Astrocyte (in vitro differentiated cells and primary cell): ENCODE results near the gene SIGLEC15. TPM values are rescaled to one million over a fixed set of nuclear protein-coding genes. Genes with fewer than 3 reads are reported as not detected.

Experiments
- DNase-seq: peaks from one replicate; pipeline ENCODE4 v3.0.0-alpha.2; 2010; ENCODE audit warnings: low read depth
- FAIRE-seq: peaks from 2 replicates; lab custom pipeline; 2011; peaks lifted over from hg19 to GRCh38; lab: Jason Lieb, UNC
- H2AFZ ChIP-seq: 2 replicates; pipeline ENCODE4 v1.6.0; 2012; ENCODE audit warnings: low read depth, low read length, inconsistent platforms
- H3K27ac ChIP-seq: 2 replicates; pipeline ENCODE4 v1.5.1; 2011; ENCODE audit warnings: low read depth, low read length, inconsistent platforms
- H3K27me3 ChIP-seq: 2 replicates; pipeline ENCODE4 v1.6.0; 2011; ENCODE audit warnings: low read length, inconsistent platforms; ENCODE audit not compliant: insufficient read depth
- H3K36me3 ChIP-seq: 2 replicates; pipeline ENCODE4 v1.5.1; 2011; ENCODE audit warnings: low read length, inconsistent platforms; ENCODE audit not compliant: insufficient read depth
- H3K4me1 ChIP-seq: 2 replicates; pipeline ENCODE4 v1.5.1; 2011; ENCODE audit warnings: low read length, inconsistent platforms; ENCODE audit not compliant: insufficient read depth
- H3K4me2 ChIP-seq: 2 replicates; pipeline ENCODE4 v1.6.0; 2012; ENCODE audit warnings: low read length, inconsistent platforms
- H3K4me3 ChIP-seq: 2 replicates; pipeline ENCODE4 v1.5.1; 2011; ENCODE audit warnings: low read depth, mild to moderate bottlenecking, low read length, inconsistent platforms; ENCODE audit not compliant: insufficient read depth
- H3K79me2 ChIP-seq: 2 replicates; pipeline ENCODE4 v1.6.0; 2012; ENCODE audit warnings: mild to moderate bottlenecking, low read length, inconsistent platforms; ENCODE audit not compliant: insufficient read depth
- H3K9ac ChIP-seq: 2 replicates; pipeline ENCODE4 v1.6.0; 2012; ENCODE audit warnings: mild to moderate bottlenecking, low read length, inconsistent platforms
- H3K9me3 ChIP-seq: 2 replicates; pipeline ENCODE4 v1.5.1; 2012; ENCODE audit warnings: low read depth, mild to moderate bottlenecking, low read length, inconsistent platforms; ENCODE audit not compliant: insufficient read depth
- H4K20me1 ChIP-seq: 2 replicates; pipeline ENCODE4 v1.6.0; 2012; ENCODE audit warnings: low read length, inconsistent platforms; ENCODE audit not compliant: insufficient read depth
- H3K27ac Mint-ChIP-seq: one replicate; pipeline ENCODE4 v1.8.0; 2021; ENCODE audit warnings: mild to moderate bottlenecking, mixed read lengths; ENCODE audit not compliant: unreplicated experiment
- H3K27me3 Mint-ChIP-seq: one replicate; pipeline ENCODE4 v1.8.0; 2021; ENCODE audit warnings: low read depth, mixed read lengths; ENCODE audit not compliant: unreplicated experiment
- H3K36me3 Mint-ChIP-seq: one replicate; pipeline ENCODE4 v1.8.0; 2021; ENCODE audit warnings: low read depth, mixed read lengths; ENCODE audit not compliant: unreplicated experiment
- H3K4me1 Mint-ChIP-seq: one replicate; pipeline ENCODE4 v1.8.0; 2021; ENCODE audit warnings: low read depth, mixed read lengths; ENCODE audit not compliant: unreplicated experiment
- H3K4me3 Mint-ChIP-seq: one replicate; pipeline ENCODE4 v1.8.0; 2021; ENCODE audit warnings: mild to moderate bottlenecking, moderate library complexity, mixed read lengths; ENCODE audit not compliant: unreplicated experiment
- H3K9me3 Mint-ChIP-seq: one replicate; pipeline ENCODE4 v1.8.0; 2021; ENCODE audit warnings: mild to moderate bottlenecking, mixed read lengths; ENCODE audit not compliant: unreplicated experiment
- EZH2 ChIP-seq: IDR thresholded peaks from 2 replicates; pipeline ENCODE4 v1.6.1; 2012; ENCODE audit warnings: mild to moderate bottlenecking, low read length, inconsistent platforms; ENCODE audit not compliant: insufficient read depth
- total RNA-seq: library from RNA; stranded (reverse); gene quantifications from 2 replicates; pipeline ENCODE4 v1.2.1, GENCODE V29; 2021
- TF ChIP-seq, protein P1 (sequence below): IDR thresholded peaks from 2 replicates; pipeline ENCODE4 v1.5.1; 2011; ENCODE audit warnings: low read depth, mild to moderate bottlenecking, inconsistent platforms, low read length, moderate library complexity; ENCODE audit not compliant: insufficient read depth

Gene SIGLEC15
- total RNA-seq, 1 donor from 2014 or later, result 0.27 TPM

DNA sequence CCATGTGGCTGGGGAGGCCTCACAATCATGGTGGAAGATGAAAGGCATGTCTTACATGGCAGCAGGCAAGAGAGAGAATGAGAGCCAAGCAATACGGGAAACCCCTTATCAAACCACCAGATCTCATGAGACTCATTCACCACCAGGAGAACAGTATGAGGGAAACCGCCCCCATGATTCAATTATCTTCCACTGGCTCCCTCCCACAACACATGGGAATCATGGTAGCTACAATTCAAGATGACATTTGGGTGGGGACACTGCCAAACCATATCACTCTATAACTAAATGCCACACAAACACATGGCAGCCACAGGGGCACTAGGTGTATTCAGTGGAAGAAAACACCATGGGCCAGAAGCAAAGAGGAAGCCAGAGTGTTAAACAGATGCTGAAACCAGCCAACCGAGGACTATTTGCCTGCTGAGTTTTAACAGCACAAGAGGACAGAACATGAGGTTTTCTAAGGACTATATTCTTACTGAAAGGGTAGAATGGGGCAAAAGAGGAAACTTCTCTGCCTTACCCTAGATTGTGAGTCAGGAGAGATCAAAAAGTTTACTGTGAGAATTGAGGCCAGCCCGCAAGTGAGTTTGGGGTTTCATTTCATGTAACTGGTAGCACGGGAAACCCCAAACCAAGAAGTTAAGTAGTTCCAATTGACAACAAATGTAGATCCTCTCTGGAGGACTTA lies 49.2 kb downstream of the SIGLEC15 start:
- Histone ChIP-seq H3K4me2 (no peak overlapping the region), H3K79me2 (no peaks in the 10 kb centered on the region), H4K20me1 (peaks cover 3% of the 10 kb centered on the region), H3K9me3 (no peaks in the 10 kb centered on the region), H3K4me1 (no peaks in the 10 kb centered on the region), H2AFZ (no peak overlapping the region), H3K27me3 (no peaks in the 10 kb centered on the region), H3K9ac (no peak overlapping the region), H3K4me3 (no peak overlapping the region), H3K36me3 (peaks cover 15% of the 10 kb centered on the region), H3K27ac (no peak overlapping the region)
- peaks cover 16% of the 10 kb centered on the region for H3K36me3 Mint-ChIP-seq
- no peak overlapping the region for H3K27ac Mint-ChIP-seq
- no peaks in the 10 kb centered on the region for H3K27me3 Mint-ChIP-seq
- H3K4me3 Mint-ChIP-seq, result no peak overlapping the region
- peak; percentile 42 for DNase-seq
- TF ChIP-seq, protein P1, sequence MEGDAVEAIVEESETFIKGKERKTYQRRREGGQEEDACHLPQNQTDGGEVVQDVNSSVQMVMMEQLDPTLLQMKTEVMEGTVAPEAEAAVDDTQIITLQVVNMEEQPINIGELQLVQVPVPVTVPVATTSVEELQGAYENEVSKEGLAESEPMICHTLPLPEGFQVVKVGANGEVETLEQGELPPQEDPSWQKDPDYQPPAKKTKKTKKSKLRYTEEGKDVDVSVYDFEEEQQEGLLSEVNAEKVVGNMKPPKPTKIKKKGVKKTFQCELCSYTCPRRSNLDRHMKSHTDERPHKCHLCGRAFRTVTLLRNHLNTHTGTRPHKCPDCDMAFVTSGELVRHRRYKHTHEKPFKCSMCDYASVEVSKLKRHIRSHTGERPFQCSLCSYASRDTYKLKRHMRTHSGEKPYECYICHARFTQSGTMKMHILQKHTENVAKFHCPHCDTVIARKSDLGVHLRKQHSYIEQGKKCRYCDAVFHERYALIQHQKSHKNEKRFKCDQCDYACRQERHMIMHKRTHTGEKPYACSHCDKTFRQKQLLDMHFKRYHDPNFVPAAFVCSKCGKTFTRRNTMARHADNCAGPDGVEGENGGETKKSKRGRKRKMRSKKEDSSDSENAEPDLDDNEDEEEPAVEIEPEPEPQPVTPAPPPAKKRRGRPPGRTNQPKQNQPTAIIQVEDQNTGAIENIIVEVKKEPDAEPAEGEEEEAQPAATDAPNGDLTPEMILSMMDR, result no peak
- TF ChIP-seq EZH2, result no peak
- peaks cover 5% of the 10 kb centered on the region for H3K4me1 Mint-ChIP-seq
- no peak for FAIRE-seq
- H3K9me3 Mint-ChIP-seq, result peaks cover 4% of the 10 kb centered on the region

DNA sequence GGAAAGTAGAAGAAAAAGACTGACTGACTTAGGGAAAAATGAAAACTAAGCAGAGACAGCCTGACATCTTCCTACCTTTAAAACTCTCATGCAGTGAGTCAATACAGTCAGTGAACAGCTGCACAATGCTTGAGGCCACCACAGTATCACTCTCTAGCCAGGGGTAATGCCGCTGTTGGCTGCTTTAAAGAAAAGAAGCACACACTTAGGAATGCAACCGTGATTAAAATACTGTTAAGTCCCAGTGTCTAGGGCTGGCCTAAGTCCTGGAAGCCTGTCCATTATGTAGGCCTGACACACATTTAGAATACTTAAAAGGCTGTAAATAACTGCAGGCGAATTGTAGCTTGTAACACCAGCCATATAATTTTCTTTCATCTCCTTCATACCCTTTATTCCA lies 50.7 kb downstream of the SIGLEC15 start:
- Mint-ChIP-seq H3K4me3 (no peak overlapping the region), H3K27ac (no peak overlapping the region), H3K9me3 (peaks cover 4% of the 10 kb centered on the region), H3K27me3 (no peaks in the 10 kb centered on the region), H3K4me1 (peaks cover 5% of the 10 kb centered on the region), H3K36me3 (peaks cover 16% of the 10 kb centered on the region)
- Histone ChIP-seq H3K9ac (no peak overlapping the region), H4K20me1 (peaks cover 5% of the 10 kb centered on the region), H3K9me3 (no peaks in the 10 kb centered on the region), H3K4me1 (no peaks in the 10 kb centered on the region), H3K79me2 (no peaks in the 10 kb centered on the region), H3K4me2 (no peak overlapping the region), H3K4me3 (no peak overlapping the region), H3K27ac (no peak overlapping the region), H3K27me3 (no peaks in the 10 kb centered on the region), H3K36me3 (peaks cover 10% of the 10 kb centered on the region), H2AFZ (no peak overlapping the region)
- FAIRE-seq, result no peak
- no peak for TF ChIP-seq EZH2
- TF ChIP-seq, protein P1, result no peak
- DNase-seq, result peak; percentile 56

DNA sequence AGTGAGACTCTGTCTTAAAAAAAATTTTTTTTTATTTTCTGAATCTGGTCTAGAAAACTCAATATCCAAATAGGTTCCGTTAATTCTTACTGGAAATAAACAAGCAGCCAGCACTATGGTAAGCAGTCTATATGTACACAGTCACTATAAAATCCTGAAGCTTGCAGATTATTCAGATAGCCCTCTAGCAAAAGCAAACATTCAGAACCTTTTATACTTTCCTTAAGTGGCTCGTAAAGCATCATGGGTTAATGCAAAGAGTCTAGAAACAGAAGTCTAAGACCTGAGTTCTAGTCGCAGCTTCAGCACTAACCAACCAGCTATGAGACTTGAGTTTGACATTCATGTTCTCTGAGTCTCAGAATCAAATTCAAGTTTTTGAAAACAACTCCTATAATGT lies 51.9 kb downstream of the SIGLEC15 start:
- H3K4me1 Mint-ChIP-seq, result no peaks in the 10 kb centered on the region
- Histone ChIP-seq H3K4me1 (no peaks in the 10 kb centered on the region), H3K79me2 (no peaks in the 10 kb centered on the region), H3K9me3 (no peaks in the 10 kb centered on the region), H3K9ac (no peak overlapping the region), H3K27me3 (no peaks in the 10 kb centered on the region), H3K27ac (no peak overlapping the region), H4K20me1 (peaks cover 5% of the 10 kb centered on the region), H2AFZ (no peak overlapping the region), H3K36me3 (peaks cover 16% of the 10 kb centered on the region), H3K4me3 (no peak overlapping the region), H3K4me2 (no peak overlapping the region)
- H3K36me3 Mint-ChIP-seq, result peaks cover 16% of the 10 kb centered on the region
- peaks cover 4% of the 10 kb centered on the region for H3K9me3 Mint-ChIP-seq
- FAIRE-seq (no peak), DNase-seq (no peak)
- H3K27ac Mint-ChIP-seq, result no peak overlapping the region
- H3K4me3 Mint-ChIP-seq, result no peak overlapping the region
- no peak for TF ChIP-seq EZH2
- TF ChIP-seq, protein P1, result no peak
- no peaks in the 10 kb centered on the region for H3K27me3 Mint-ChIP-seq
